Nephron progenitor cell (in vitro differentiated cells): ENCODE data around the gene NHLRC2.
A peak's percentile ranks its signal among the peaks of the same experiment; 100 is the strongest.

ENCODE experiments used
- DNase-seq: peaks from one replicate; pipeline ENCODE4 v3.0.0; 2021
- H3K27ac Mint-ChIP-seq: 2 replicates; pipeline ENCODE4 v1.8.0; 2021; ENCODE audit warnings: mild to moderate bottlenecking, moderate library complexity, mixed read lengths
- H3K27me3 Mint-ChIP-seq: 2 replicates; pipeline ENCODE4 v1.8.0; 2021; ENCODE audit warnings: mild to moderate bottlenecking, low read depth, mixed read lengths; ENCODE audit not compliant: poor library complexity
- H3K36me3 Mint-ChIP-seq: 2 replicates; pipeline ENCODE4 v1.8.0; 2021; ENCODE audit warnings: low read depth, mixed read lengths
- H3K4me1 Mint-ChIP-seq: 2 replicates; pipeline ENCODE4 v1.8.0; 2021; ENCODE audit warnings: mixed read lengths
- H3K4me3 Mint-ChIP-seq: 2 replicates; pipeline ENCODE4 v1.8.0; 2021; ENCODE audit warnings: mild to moderate bottlenecking, moderate library complexity, mixed read lengths
- H3K9me3 Mint-ChIP-seq: 2 replicates; pipeline ENCODE4 v1.8.0; 2021; ENCODE audit warnings: mild to moderate bottlenecking, moderate library complexity, mixed read lengths
- CTCF ChIP-seq: fragments of 200-600 bp; sonication (generic); IDR thresholded peaks from 2 replicates; pipeline ENCODE4 v1.5.0; 2021; ENCODE audit warnings: antibody characterized with exemption

The NHLRC2 gene

DNA sequence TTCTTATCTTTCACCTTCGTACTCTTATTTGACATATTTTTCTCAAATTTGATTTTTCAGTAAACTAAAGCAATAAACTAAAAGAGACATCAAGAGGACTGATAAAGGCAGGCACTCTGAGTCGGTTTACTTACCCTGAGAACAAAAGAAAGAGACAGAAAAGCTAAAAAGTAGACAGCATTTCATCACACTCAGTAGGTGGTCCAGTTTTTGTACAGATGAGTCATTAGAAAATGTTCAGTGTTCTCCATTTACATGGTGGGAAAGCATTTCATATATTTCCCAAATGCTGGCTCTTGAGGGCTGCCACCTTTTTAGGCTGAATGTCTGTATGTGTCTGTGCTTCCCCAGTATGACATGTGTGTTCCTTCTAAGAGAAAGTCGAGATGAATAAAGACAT is 52.7 kb downstream of the NHLRC2 start:
- peaks cover 39% of the 10 kb centered on the region for H3K36me3 Mint-ChIP-seq

DNA sequence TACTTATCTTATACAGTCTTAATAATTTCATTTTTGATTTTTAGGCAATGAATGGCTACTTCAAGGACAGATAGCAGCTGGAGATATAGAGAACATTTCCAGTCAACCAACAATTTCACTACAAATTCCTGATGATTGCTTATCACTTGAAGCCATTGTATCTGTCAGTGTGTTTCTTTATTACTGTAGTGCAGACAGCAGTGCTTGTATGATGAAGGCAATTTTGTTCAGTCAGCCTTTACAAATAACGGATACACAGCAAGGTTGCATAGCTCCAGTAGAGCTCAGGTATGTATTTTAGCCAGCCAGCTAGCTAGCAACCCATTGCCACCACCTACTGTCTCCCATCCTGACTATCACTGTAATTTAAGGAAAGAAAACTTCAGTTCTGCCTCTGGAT is 53.8 kb downstream of the NHLRC2 start:
- H3K4me1 Mint-ChIP-seq, result no peaks in the 10 kb centered on the region
- H3K9me3 Mint-ChIP-seq, result no peaks in the 10 kb centered on the region
- H3K27ac Mint-ChIP-seq, result no peak overlapping the region
- H3K27me3 Mint-ChIP-seq, result no peaks in the 10 kb centered on the region
- peaks cover 47% of the 10 kb centered on the region for H3K36me3 Mint-ChIP-seq
- no peak for DNase-seq
- no peak for TF ChIP-seq CTCF
- H3K4me3 Mint-ChIP-seq, result no peak overlapping the region

More for the DNA sequence above, 52.7 kb downstream of the NHLRC2 start:
- Mint-ChIP-seq H3K4me1 (no peaks in the 10 kb centered on the region), H3K27ac (no peak overlapping the region), H3K4me3 (no peak overlapping the region), H3K27me3 (no peaks in the 10 kb centered on the region), H3K9me3 (no peaks in the 10 kb centered on the region)
- TF ChIP-seq CTCF, result no peak
- DNase-seq, result no peak

DNA sequence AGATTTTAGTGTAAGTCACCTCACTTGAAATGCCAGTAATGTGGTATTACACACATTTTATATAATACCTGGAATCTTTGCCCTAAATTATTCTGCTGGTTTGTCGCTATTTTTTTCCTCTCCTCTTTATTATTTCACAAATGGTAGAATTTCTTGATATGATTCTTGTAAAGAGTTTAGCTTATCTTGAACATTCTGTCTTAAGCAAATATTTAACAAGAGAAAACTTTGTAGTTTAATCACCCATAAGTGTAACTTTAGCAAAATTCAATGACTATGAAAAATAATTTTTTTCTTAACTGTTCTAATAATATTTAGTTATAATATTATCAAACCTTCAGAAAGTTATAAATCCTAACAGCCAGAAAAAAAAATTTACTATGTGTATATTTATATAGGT is 56.7 kb downstream of the NHLRC2 start:
- no peak overlapping the region for H3K4me3 Mint-ChIP-seq
- H3K4me1 Mint-ChIP-seq, result no peaks in the 10 kb centered on the region
- H3K36me3 Mint-ChIP-seq, result peaks cover 28% of the 10 kb centered on the region
- no peaks in the 10 kb centered on the region for H3K27me3 Mint-ChIP-seq
- H3K9me3 Mint-ChIP-seq, result no peaks in the 10 kb centered on the region
- no peak for DNase-seq
- no peak overlapping the region for H3K27ac Mint-ChIP-seq
- TF ChIP-seq CTCF, result no peak

DNA sequence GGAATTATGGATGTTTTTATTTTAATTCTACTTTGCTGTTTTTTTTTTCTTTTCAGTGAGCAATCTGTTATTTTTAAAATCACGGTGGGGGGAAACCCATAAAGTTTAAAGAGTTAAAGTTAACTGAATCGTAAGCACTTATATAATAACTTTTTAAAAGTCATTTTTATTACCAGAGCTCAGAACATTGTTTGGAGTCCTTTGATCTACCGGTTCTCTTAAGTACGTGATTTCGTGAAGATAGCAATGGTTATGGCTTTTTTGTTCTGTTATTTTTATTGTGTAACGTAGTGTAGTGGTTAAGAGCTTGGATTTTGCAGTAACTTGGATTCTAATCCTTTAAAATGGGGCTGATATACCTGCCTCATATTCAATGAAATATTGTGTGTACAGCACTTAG is 57.4 kb downstream of the NHLRC2 start:
- Mint-ChIP-seq H3K36me3 (peaks cover 28% of the 10 kb centered on the region), H3K4me3 (no peak overlapping the region), H3K4me1 (no peaks in the 10 kb centered on the region), H3K27ac (no peak overlapping the region), H3K27me3 (no peaks in the 10 kb centered on the region), H3K9me3 (no peaks in the 10 kb centered on the region)
- DNase-seq, result no peak
- TF ChIP-seq CTCF, result no peak

DNA sequence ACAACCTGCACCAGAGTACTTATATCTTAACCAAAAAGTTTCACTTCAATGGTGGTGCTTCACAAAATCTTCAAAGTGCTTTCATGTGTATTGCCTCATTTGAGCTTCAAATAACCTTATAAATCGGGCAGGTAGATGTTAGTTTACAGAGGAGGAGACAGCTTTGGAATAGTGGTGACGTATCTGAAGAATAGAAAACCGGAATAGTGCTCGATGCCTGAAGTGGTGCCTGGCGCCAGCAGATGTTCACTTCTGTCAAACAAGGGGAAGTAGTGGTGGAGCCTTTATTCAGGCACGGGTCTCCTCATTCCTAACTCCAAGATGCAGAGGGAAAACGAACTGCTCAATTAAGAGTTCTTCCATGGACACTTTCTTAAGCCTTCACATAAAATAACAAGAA is 58.1 kb downstream of the NHLRC2 start:
- peaks cover 25% of the 10 kb centered on the region for H3K36me3 Mint-ChIP-seq
- H3K27ac Mint-ChIP-seq, result no peak overlapping the region
- no peak for DNase-seq
- no peaks in the 10 kb centered on the region for H3K27me3 Mint-ChIP-seq
- H3K4me1 Mint-ChIP-seq, result no peaks in the 10 kb centered on the region
- H3K9me3 Mint-ChIP-seq, result no peaks in the 10 kb centered on the region
- TF ChIP-seq CTCF, result no peak
- no peak overlapping the region for H3K4me3 Mint-ChIP-seq

DNA sequence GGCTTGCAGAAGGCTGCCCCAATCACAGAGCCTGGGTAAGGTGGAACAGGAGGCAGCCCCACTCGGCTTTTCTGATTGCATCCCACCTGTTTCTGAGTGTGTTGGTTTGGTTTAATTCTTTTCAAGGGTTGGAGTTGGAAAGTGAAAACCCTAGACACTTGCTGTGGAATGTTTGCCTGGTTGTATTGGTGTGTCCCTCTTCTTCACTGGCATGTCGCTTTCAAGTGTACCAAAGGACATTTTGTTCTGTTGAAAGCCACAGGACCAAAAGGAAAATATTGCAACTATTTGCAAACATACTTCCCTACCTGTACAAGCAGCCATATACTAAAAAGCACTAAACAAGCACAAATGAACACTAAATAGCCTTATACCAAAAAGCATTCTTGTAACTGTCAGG is 60.5 kb downstream of the NHLRC2 start:
- H3K9me3 Mint-ChIP-seq, result no peaks in the 10 kb centered on the region
- no peak overlapping the region for H3K4me3 Mint-ChIP-seq
- H3K27me3 Mint-ChIP-seq, result no peaks in the 10 kb centered on the region
- H3K36me3 Mint-ChIP-seq, result peaks cover 37% of the 10 kb centered on the region
- TF ChIP-seq CTCF, result no peak
- no peak for DNase-seq
- peak overlapping the region; percentile 16 for H3K27ac Mint-ChIP-seq
- no peaks in the 10 kb centered on the region for H3K4me1 Mint-ChIP-seq
